GM19452 (cell line): ENCODE measurements around the gene LMO3.
"Not testable (repeated sequence)": the region's sequence is repeated elsewhere in the genome, so short reads cannot be mapped to it uniquely, and the experiment has no call there.

Experiments used
- ATAC-seq: cut with Tn5 transposase; IDR thresholded peaks from one replicate; pipeline ENCODE4 v1.9.1; 2021; ENCODE audit not compliant: unreplicated experiment

Gene LMO3

GRCh38 chr12:16553457-16553856 lies 52.5 kb downstream of the LMO3 start:
- no peak for ATAC-seq

- ATAC-seq, result no peak
Observed at GRCh38 chr12:16552301-16552700, 53.7 kb downstream of the LMO3 start.

- no peak for ATAC-seq
Observed at GRCh38 chr12:16545836-16546235, 60.1 kb downstream of the LMO3 start.

GRCh38 chr12:16542586-16542985 lies 63.4 kb downstream of the LMO3 start:
- no peak for ATAC-seq

GRCh38 chr12:16537652-16538051 lies 68.3 kb downstream of the LMO3 start:
- ATAC-seq, result not testable (repeated sequence)

- ATAC-seq, result no peak
Observed at GRCh38 chr12:16531621-16532020, 74.3 kb downstream of the LMO3 start.

GRCh38 chr12:16530268-16530850 lies 75.6 kb downstream of the LMO3 start:
- no peak for ATAC-seq

- ATAC-seq, result no peak
Observed at GRCh38 chr12:16526693-16527092, 79.3 kb downstream of the LMO3 start.

GRCh38 chr12:16524378-16524777 lies 81.6 kb downstream of the LMO3 start:
- no peak for ATAC-seq

- ATAC-seq, result no peak
Observed at GRCh38 chr12:16523951-16524331, 82.0 kb downstream of the LMO3 start.

- ATAC-seq, result no peak
Observed at GRCh38 chr12:16523284-16523950, 82.5 kb downstream of the LMO3 start.

GRCh38 chr12:16520328-16520727 lies 85.6 kb downstream of the LMO3 start:
- ATAC-seq, result no peak

GRCh38 chr12:16515666-16516065 lies 90.3 kb downstream of the LMO3 start:
- no peak for ATAC-seq

- no peak for ATAC-seq
Observed at GRCh38 chr12:16513231-16513630, 92.7 kb downstream of the LMO3 start.

GRCh38 chr12:16509411-16509810 lies 96.6 kb downstream of the LMO3 start:
- ATAC-seq, result no peak

GRCh38 chr12:16506394-16506793 lies 99.6 kb downstream of the LMO3 start:
- no peak for ATAC-seq

GRCh38 chr12:16504200-16504599 lies 101.8 kb downstream of the LMO3 start:
- no peak for ATAC-seq

- ATAC-seq, result no peak
Observed at GRCh38 chr12:16499611-16500010, 106.4 kb downstream of the LMO3 start.
